ENCODE data around the gene CAMTA1. TPM values are rescaled to one million over a fixed set of nuclear protein-coding genes. Genes with fewer than 3 reads are reported as not detected.

CAMTA1 gene
- total RNA-seq, 1 donor from 2014 or later: 160 TPM

DNA sequence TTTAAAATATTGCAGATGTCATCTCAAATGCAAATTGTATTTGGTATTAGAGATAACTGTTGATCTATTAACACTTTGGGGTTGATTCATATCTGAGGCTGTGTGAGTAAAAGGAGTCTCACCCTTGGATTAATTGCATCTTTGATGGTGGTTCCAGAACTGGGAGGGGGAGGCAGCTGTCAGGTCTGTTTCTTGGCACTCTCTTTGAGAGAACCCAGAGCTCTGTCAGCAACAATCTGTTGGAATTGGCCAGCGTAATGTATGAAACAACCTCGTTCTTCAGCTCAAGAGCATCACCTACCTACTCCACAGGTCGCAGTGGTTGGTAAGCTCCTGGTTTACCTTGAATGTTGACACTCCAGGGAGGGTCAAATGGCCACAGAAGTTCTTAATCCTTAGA lies 424.1 kb downstream of the CAMTA1 start:
- H3K27me3 ChIP-seq (ENCODE audit: low read depth): peaks cover 55% of the 10 kb centered on the region
- no peak for DNase-seq
- no peak overlapping the region for H3K4me3 ChIP-seq
- H3K36me3 ChIP-seq: no peaks in the 10 kb centered on the region
- no peaks in the 10 kb centered on the region for H3K9me3 ChIP-seq (replicated peaks)
- intact Hi-C loops (cut with micrococcal nuclease): no loop called here
- H3K4me1 ChIP-seq: no peaks in the 10 kb centered on the region
- TF ChIP-seq, protein P1, sequence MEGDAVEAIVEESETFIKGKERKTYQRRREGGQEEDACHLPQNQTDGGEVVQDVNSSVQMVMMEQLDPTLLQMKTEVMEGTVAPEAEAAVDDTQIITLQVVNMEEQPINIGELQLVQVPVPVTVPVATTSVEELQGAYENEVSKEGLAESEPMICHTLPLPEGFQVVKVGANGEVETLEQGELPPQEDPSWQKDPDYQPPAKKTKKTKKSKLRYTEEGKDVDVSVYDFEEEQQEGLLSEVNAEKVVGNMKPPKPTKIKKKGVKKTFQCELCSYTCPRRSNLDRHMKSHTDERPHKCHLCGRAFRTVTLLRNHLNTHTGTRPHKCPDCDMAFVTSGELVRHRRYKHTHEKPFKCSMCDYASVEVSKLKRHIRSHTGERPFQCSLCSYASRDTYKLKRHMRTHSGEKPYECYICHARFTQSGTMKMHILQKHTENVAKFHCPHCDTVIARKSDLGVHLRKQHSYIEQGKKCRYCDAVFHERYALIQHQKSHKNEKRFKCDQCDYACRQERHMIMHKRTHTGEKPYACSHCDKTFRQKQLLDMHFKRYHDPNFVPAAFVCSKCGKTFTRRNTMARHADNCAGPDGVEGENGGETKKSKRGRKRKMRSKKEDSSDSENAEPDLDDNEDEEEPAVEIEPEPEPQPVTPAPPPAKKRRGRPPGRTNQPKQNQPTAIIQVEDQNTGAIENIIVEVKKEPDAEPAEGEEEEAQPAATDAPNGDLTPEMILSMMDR (IDR thresholded peaks at IDR 0.05; ENCODE audit: borderline replicate concordance): no peak
- no peak overlapping the region for H3K27ac ChIP-seq (replicated peaks)

DNA sequence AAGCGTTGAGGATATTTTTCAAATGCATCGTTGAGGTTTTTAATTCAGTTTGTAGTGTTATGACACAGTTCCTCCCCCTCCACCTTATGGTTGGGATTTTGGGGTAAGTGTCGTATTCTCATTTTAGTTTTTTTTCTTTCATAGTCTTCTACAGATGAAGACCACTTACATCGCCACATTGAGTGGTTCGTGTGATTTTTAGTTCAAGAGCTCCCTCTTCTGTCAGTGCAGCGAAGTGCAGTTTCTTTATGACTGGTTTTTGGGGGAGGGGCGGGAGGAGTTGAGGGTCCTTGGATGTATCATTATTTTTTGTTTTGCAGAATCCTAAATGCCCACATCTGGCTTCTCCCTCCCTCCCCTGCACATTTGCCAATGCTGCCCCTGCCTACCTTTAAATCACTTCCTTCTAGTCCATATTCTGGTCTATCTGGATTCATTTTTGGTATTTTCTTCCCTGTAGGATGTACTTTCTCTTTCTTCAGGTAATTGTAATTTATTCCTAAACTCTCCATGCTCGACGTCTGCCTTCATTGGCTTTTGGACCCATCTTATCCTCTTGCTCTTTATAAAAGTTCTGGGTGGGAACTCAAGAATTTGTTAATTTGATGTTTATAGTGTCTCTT lies 433.1 kb downstream of the CAMTA1 start:
- intact Hi-C loops (cut with micrococcal nuclease): no loop called here
- H3K27ac ChIP-seq (replicated peaks): no peak overlapping the region
- no peak overlapping the region for H3K4me3 ChIP-seq
- TF ChIP-seq, protein P1 (IDR thresholded peaks at IDR 0.05; ENCODE audit: borderline replicate concordance): peak; percentile 72
- peaks cover 22% of the 10 kb centered on the region for H3K27me3 ChIP-seq (ENCODE audit: low read depth)
- H3K36me3 ChIP-seq: no peaks in the 10 kb centered on the region
- no peaks in the 10 kb centered on the region for H3K4me1 ChIP-seq
- H3K9me3 ChIP-seq (replicated peaks): no peaks in the 10 kb centered on the region
- DNase-seq: no peak

DNA sequence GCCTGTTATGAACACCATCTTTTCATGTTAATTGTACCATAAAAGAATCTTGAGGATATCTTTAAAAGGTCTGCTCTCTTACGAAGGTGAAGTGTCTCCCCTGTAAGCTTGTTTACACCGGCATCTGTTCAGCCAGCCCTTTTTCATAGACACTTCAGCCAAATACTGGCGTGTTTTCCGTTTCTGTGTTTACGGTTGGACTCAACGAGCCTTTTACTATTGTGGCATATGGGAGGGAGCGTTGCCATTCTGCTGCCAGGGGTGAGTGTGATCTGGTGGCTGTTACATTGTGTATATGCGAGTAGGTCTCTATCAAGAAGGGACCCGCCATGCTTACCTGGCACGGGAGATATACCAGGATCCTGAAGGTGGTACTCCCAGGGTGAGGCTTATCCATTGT lies 433.8 kb downstream of the CAMTA1 start:
- TF ChIP-seq, protein P1 (IDR thresholded peaks at IDR 0.05; ENCODE audit: borderline replicate concordance): no peak

DNA sequence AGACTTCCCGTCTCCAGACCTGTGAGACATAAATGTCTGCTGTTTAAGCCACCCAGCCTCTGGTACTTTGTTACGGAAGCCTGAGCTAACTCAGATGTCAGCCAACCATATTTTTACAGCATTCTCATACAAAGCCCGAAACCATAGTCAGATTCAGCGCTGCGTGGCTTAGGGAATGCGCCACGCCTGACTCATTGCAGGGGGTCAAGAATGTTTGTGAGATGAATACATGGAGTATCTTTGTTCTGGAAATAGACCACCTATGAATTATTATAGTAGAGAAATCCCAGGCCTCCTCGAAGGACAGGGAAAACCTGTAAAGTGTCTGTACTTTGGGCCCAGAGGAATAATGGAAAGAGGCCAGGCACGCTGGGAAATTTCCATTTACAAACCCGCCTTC lies 434.8 kb downstream of the CAMTA1 start:
- Histone ChIP-seq H3K9me3 (replicated peaks) (no peaks in the 10 kb centered on the region), H3K27me3 (ENCODE audit: low read depth) (peaks cover 13% of the 10 kb centered on the region), H3K36me3 (no peaks in the 10 kb centered on the region), H3K4me1 (no peaks in the 10 kb centered on the region), H3K4me3 (no peak overlapping the region), H3K27ac (replicated peaks) (no peak overlapping the region)
- TF ChIP-seq, protein P1 (IDR thresholded peaks at IDR 0.05; ENCODE audit: borderline replicate concordance): no peak
- no peak for DNase-seq
- intact Hi-C loops (cut with micrococcal nuclease): no loop called here

More for the DNA sequence above, 433.8 kb downstream of the CAMTA1 start:
- DNase-seq: no peak
- Histone ChIP-seq H3K9me3 (replicated peaks) (no peaks in the 10 kb centered on the region), H3K36me3 (no peaks in the 10 kb centered on the region), H3K4me1 (no peaks in the 10 kb centered on the region), H3K27me3 (ENCODE audit: low read depth) (peaks cover 22% of the 10 kb centered on the region), H3K4me3 (no peak overlapping the region), H3K27ac (replicated peaks) (no peak overlapping the region)
- intact Hi-C loops (cut with micrococcal nuclease): no loop called here

DNA sequence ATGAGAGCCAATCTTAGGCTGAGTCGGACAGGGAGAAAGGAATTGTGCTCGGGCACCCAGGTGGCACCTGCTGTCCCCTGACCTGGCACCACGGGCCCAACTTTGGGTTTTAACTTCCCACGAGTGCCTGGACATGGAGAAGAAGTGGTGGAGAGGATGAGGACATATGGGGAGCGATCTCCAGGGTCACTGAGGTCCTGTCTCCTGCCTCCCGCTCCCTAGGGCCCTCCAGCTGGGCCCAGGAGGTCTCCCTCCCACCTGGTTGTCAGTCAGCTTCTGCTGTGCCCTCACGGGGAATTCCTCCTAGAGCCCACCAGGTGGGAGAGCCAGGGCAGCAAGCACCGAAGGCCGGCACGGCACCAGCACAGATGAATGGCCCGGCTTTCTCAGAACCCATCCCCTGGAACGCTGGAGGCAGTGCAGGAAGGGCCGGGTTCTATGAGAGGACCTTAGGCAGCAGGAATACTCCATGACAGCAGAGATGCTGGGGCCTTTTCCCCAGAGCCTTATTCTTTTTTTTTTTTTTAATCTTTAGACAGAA lies 435.5 kb downstream of the CAMTA1 start:
- Histone ChIP-seq H3K27ac (replicated peaks) (no peak overlapping the region), H3K4me3 (no peak overlapping the region), H3K36me3 (no peaks in the 10 kb centered on the region), H3K4me1 (no peaks in the 10 kb centered on the region), H3K27me3 (ENCODE audit: low read depth) (peaks cover 14% of the 10 kb centered on the region), H3K9me3 (replicated peaks) (no peaks in the 10 kb centered on the region)
- no peak for DNase-seq
- TF ChIP-seq, protein P1 (IDR thresholded peaks at IDR 0.05; ENCODE audit: borderline replicate concordance): no peak
- intact Hi-C loops (cut with micrococcal nuclease): no loop called here

All from left ventricle myocardium inferior (tissue), 1 donor.